HEK293 (cell line): Measurements from ENCODE around the gene CACNA2D4.

Experiments
- CTCF ChIA-PET: fragments of 350-600 bp; formaldehyde crosslinking; extraction: SDS; loops from one replicate; lab custom pipeline; 2021; ENCODE audit warnings: antibody characterized with exemption; lab: Yijun Ruan, JAX
- POLR2A ChIA-PET: fragments of 300-600 bp; formaldehyde crosslinking; extraction: SDS; loops from one replicate; lab custom pipeline; 2020; ENCODE audit warnings: antibody characterized with exemption, inconsistent platforms; lab: Yijun Ruan, JAX
- H3K27ac ChIP-seq: fragments of 200-500 bp; sonication (Bioruptor generic); 2 replicates; pipeline ENCODE4 v1.5.1; 2014; ENCODE audit warnings: low read depth, low read length, control low read depth, inconsistent platforms; ENCODE audit errors: extremely low read depth
- H3K36me3 ChIP-seq, 2 experiments: fragments of 200-500 bp in 1 of 2; sonication (Bioruptor generic) in 1 of 2; 1 replicate in 1 of 2; 2 replicates in 1 of 2; pipeline ENCODE4 v1.5.1; 2014 to 2017; ENCODE audit warnings: inconsistent platforms in 2 of 2, low read length in 2 of 2; ENCODE audit not compliant: control insufficient read depth in 2 of 2, insufficient read depth in 1 of 2
- H3K4me1 ChIP-seq: fragments of 200-500 bp; sonication (Bioruptor generic); 2 replicates; pipeline ENCODE4 v1.5.1; 2014; ENCODE audit warnings: mild to moderate bottlenecking, low read length, inconsistent platforms; ENCODE audit not compliant: control insufficient read depth, insufficient read depth
- H3K4me3 ChIP-seq: 2 replicates; pipeline ENCODE4 v1.5.1; 2011; ENCODE audit warnings: low read depth, mild to moderate bottlenecking, control low read depth, low read length, moderate library complexity
- H3K9me3 ChIP-seq: fragments of 200-500 bp; sonication (Bioruptor generic); 2 replicates; pipeline ENCODE4 v1.5.1; 2014; ENCODE audit warnings: low read depth, low read length, inconsistent platforms; ENCODE audit not compliant: control insufficient read depth, insufficient read depth
- EGR2 ChIP-seq: fragments of 450-650 bp; formaldehyde crosslinking; IDR thresholded peaks from 2 replicates; pipeline ENCODE4 v1.5.1; 2016; ENCODE audit warnings: low read depth, missing biosample characterization, missing genetic modification characterization
- GLIS1 ChIP-seq: fragments of 450-650 bp; formaldehyde crosslinking; IDR thresholded peaks from 2 replicates; pipeline ENCODE4 v1.5.1; 2016; ENCODE audit warnings: missing biosample characterization, missing genetic modification characterization
- GLIS2 ChIP-seq: fragments of 450-650 bp; formaldehyde crosslinking; IDR thresholded peaks from 2 replicates; pipeline ENCODE4 v1.5.1; 2016; ENCODE audit warnings: missing biosample characterization, missing genetic modification characterization
- KLF10 ChIP-seq: fragments of 450-650 bp; IDR thresholded peaks from 2 replicates; pipeline ENCODE4 v1.5.1; 2018; ENCODE audit warnings: missing biosample characterization, mild to moderate bottlenecking, missing genetic modification characterization
- TCF7L2 ChIP-seq: IDR thresholded peaks from 2 replicates; pipeline ENCODE4 v1.6.1; 2011; ENCODE audit warnings: low read depth, mild to moderate bottlenecking, inconsistent platforms, low read length, moderate library complexity, borderline replicate concordance
- ZFHX2 ChIP-seq: fragments of 450-650 bp; formaldehyde crosslinking; conservative IDR thresholded peaks from 2 replicates; pipeline ENCODE4 v1.5.1; 2016; ENCODE audit warnings: missing biosample characterization, missing genetic modification characterization
- ZIC2 ChIP-seq: fragments of 450-650 bp; formaldehyde crosslinking; IDR thresholded peaks from 2 replicates; pipeline ENCODE4 v1.5.1; 2016; ENCODE audit warnings: missing biosample characterization, missing genetic modification characterization
- ZNF184 ChIP-seq: fragments of 450-650 bp; IDR thresholded peaks from 2 replicates; pipeline ENCODE4 v1.5.1; 2018; ENCODE audit warnings: missing biosample characterization, mild to moderate bottlenecking, missing genetic modification characterization
- ZNF433 ChIP-seq: fragments of 450-650 bp; formaldehyde crosslinking; IDR thresholded peaks from 2 replicates; pipeline ENCODE4 v1.5.1; 2016; ENCODE audit warnings: missing biosample characterization, missing genetic modification characterization, low read depth
- ZNF510 ChIP-seq: fragments of 450-650 bp; formaldehyde crosslinking; IDR thresholded peaks from 2 replicates; pipeline ENCODE4 v1.5.1; 2018; ENCODE audit warnings: mild to moderate bottlenecking, missing genetic modification characterization, missing biosample characterization; ENCODE audit not compliant: insufficient replicate concordance
- ZNF626 ChIP-seq: fragments of 450-650 bp; sonication (Bioruptor Pico); formaldehyde crosslinking; IDR thresholded peaks from 2 replicates; pipeline ENCODE4 v1.5.1; 2018; ENCODE audit warnings: missing biosample characterization, missing genetic modification characterization, inconsistent platforms
- TF ChIP-seq, protein P1 (sequence below): fragments of 450-650 bp; formaldehyde crosslinking; IDR thresholded peaks from 2 replicates; pipeline ENCODE4 v1.5.1; 2016; ENCODE audit warnings: missing biosample characterization, missing genetic modification characterization
- TF ChIP-seq, protein P2 (sequence below): fragments of 450-650 bp; formaldehyde crosslinking; IDR thresholded peaks from 2 replicates; pipeline ENCODE4 v1.5.1; 2016; ENCODE audit warnings: missing biosample characterization, missing genetic modification characterization

The CACNA2D4 gene

DNA sequence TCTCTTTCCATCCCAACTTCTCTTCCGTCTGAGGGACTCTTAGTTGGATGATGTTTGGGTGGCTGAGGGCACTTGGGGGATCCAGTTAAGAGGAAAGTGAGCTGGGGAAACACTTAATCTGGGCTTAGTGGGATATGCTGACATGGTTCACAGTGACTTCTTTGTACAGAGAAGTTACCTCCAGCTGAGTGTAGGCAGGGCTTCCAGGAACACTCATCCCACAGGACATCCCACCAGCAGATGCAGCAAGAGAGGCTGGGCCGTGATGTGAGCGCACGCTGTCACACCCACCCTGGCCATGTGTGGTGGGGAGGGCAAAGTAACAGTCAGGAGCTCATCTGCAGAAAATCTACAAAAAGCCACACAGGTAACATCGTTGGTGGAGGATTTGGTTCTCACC is 832 bp upstream of the CACNA2D4 start:
- H3K27ac ChIP-seq, result no peak overlapping the region
- H3K4me3 ChIP-seq, result no peak overlapping the region
- H3K36me3 ChIP-seq, result no peaks in the 10 kb centered on the region
- TF ChIP-seq ZFHX2 (tag by site-specific recombination), result peak; percentile 57
- peak; percentile 77 for TF ChIP-seq EGR2 (tag by site-specific recombination)
- 0 out of 2 replicates have a peak, but pooled peaks have one; percentile 25 for TF ChIP-seq GLIS1 (tag by site-specific recombination)
- TF ChIP-seq TCF7L2, result no peak
- POLR2A ChIA-PET, result no interaction called here
- H3K9me3 ChIP-seq, result no peaks in the 10 kb centered on the region
- CTCF ChIA-PET, result interaction anchor here (1.8 kb wide), 1 partner anchor 15 kb away, joined by 4 read pairs; no protein-coding TSS in a partner anchor
- no peaks in the 10 kb centered on the region for H3K4me1 ChIP-seq

DNA sequence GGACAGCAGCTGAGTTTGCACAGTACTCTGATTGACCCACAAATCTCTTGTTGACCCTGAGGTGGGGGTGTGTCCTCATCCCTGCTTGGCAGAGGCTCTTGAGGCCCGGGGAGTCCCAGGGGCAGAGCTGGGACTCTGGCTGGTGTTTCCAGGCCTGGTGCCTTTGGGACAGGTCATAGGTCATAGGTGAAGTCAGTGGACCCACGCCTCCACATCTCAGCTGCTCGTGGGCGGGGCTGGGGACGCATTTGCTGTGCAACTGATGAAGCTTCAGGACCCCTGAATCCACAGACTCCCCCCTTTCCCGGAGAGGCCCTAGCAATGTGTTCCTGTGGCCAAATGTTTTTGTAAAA is 408 bp upstream of the CACNA2D4 start:
- H3K4me1 ChIP-seq, result no peaks in the 10 kb centered on the region
- no peaks in the 10 kb centered on the region for H3K9me3 ChIP-seq
- H3K4me3 ChIP-seq, result no peak overlapping the region
- ChIA-PET CTCF (interaction anchor here (1.4 to 3.8 kb wide), 2 partner anchors 17 to 21 kb away, joined by 5 to 16 read pairs; no protein-coding TSS in a partner anchor), POLR2A (no interaction called here)
- TF ChIP-seq ZIC2 (tag by site-specific recombination), result no peak
- no peak for TF ChIP-seq ZNF510
- H3K27ac ChIP-seq, result no peak overlapping the region
- H3K36me3 ChIP-seq, result no peaks in the 10 kb centered on the region

DNA sequence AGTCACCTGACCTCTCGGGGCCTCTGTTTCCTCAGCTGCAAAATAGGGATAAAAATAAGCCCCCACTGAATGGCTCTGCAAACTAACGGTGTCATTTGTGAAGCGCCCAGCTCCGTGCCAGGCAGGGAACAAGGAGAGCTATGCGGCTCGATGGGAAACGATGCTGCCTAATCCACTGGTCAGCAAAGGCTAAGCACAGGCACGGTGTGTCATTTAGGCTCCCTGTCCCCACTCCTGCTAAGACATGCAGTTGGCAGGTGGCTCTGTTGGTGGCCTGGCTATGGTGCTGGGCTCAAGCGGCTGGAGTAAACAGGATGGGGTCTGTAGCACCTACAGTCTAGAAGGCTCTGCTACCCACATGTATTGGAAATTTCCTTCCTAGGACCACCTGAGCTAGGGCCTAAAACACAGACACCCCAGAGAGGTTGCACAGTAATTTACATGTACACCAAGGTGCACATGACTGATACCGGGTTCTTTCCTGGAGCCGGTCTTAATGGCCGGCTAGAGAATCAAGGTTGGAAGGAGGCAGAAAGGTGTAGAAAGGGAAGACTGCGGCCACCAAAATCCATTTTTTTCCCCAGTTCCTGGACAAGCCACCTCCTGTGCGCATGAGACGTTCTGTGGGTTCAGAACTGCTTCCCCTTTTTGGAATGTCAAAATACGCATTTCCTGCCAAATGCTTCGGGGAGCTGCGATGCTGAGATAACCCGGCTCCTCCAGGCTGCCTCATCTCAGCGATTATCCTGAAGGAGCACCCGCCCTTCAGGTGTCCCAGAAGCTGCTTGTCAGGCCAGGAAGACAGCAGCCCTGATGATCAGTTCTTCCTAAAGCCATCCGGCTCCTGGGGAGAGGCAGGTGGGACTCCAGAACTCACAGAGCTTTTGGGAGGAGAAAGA is 1.0 kb downstream of the CACNA2D4 start:
- Histone ChIP-seq H3K4me1 (no peaks in the 10 kb centered on the region), H3K9me3 (no peaks in the 10 kb centered on the region), H3K27ac (no peak overlapping the region), H3K4me3 (no peak overlapping the region), H3K36me3 (no peaks in the 10 kb centered on the region)
- ChIA-PET CTCF (interaction anchor here (0.6 to 3.8 kb wide), 3 partner anchors 16 to 22 kb away, joined by 3 to 16 read pairs (median 5); no protein-coding TSS in a partner anchor), POLR2A (no interaction called here)
- TF ChIP-seq ZNF433 (no peak), ZNF510 (no peak), KLF10 (tag by site-specific recombination) (no peak), ZNF626 (tag by site-specific recombination) (no peak), ZNF184 (tag by site-specific recombination) (no peak)
- TF ChIP-seq, protein P1, sequence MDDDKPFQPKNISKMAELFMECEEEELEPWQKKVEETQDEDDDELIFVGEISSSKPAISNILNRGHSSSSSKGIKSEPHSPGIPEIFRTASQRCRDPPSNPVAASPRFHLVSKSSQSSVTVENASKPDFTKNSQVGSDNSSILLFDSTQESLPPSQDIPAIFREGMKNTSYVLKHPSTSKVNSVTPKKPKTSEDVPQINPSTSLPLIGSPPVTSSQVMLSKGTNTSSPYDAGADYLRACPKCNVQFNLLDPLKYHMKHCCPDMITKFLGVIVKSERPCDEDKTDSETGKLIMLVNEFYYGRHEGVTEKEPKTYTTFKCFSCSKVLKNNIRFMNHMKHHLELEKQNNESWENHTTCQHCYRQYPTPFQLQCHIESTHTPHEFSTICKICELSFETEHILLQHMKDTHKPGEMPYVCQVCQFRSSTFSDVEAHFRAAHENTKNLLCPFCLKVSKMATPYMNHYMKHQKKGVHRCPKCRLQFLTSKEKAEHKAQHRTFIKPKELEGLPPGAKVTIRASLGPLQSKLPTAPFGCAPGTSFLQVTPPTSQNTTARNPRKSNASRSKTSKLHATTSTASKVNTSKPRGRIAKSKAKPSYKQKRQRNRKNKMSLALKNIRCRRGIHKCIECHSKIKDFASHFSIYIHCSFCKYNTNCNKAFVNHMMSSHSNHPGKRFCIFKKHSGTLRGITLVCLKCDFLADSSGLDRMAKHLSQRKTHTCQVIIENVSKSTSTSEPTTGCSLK, result no peak

DNA sequence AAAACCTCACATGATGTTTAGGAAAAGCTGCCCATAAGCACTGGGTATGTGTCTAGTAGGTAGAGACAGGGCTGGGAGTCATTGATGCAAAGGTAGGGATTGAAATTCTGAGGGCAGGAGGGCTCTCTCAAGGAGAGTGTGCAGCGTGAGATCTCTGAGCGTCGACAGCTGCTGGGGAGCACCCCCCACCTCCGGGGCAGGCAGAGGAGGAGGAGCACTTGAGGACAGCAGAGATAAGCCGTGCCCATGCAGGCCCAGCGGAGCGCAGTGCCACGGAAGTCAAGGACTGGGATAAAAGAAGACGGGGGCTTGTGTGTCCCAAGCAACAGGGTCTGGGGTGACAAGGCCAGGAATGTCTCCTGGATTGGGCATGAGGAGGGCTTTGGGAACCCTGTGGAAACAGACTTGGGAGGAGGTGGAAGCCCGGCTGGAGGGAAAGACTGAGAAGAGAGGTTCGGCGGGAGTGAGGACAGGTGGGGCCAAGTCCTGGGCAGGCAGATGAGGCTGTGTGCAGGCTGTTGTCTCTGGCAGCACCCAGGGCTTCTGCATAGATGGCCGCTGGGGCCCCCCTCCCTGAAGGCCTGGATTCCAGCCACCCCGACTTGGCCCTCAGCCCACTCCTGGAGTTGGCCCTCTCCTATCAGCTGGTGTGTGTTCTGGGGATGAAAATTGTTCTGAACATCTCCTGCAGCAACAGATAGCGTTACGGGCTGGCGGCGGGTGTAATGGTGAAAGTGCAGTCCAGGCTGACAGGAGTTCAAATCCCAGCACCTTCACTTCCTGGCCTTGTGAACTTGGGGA is 1.9 kb downstream of the CACNA2D4 start:
- 0 out of 2 replicates have a peak, but pooled peaks have one; percentile 11 for TF ChIP-seq GLIS2 (tag by site-specific recombination)
- TF ChIP-seq, protein P2, sequence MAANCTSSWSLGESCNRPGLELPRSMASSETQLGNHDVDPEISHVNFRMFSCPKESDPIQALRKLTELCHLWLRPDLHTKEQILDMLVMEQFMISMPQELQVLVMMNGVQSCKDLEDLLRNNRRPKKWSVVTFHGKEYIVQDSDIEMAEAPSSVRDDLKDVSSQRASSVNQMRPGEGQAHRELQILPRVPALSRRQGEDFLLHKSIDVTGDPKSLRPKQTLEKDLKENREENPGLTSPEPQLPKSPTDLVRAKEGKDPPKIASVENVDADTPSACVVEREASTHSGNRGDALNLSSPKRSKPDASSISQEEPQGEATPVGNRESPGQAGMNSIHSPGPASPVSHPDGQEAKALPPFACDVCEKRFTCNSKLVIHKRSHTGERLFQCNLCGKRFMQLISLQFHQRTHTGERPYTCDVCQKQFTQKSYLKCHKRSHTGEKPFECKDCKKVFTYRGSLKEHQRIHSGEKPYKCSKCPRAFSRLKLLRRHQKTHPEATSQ (tag by site-specific recombination), result no peak
- H3K4me3 ChIP-seq, result no peak overlapping the region
- H3K4me1 ChIP-seq, result no peaks in the 10 kb centered on the region
- H3K27ac ChIP-seq, result no peak overlapping the region
- ChIA-PET POLR2A (no interaction called here), CTCF (interaction anchor here (0.6 to 3.8 kb wide), 3 partner anchors 10 to 121 kb away, joined by 3 to 16 read pairs (median 4); no protein-coding TSS in a partner anchor)
- no peaks in the 10 kb centered on the region for H3K36me3 ChIP-seq
- no peaks in the 10 kb centered on the region for H3K9me3 ChIP-seq
